ENCODE data around the gene FBXL13.

DNA sequence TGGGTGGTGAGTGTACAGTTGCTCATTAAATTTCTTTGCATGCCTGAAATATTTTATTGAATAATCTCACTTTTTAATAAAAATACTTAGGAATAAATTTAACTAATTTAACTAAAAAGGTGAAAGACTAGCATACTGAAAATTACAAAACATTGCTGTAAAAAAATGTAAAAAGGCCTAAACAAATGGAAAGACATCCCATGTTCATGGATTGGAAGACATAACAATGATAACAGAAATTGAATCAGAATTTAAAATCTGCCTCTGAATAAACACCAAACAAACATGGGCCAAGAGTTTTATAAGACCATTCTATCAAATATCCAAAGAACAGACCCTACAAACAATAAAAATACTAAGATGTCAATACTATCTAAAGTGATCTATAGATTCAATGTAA, 94.9 kb downstream of the FBXL13 start:
- no peak for TF ChIP-seq POLR2A (IDR thresholded peaks at IDR 0.05)
- TF ChIP-seq, protein P1, sequence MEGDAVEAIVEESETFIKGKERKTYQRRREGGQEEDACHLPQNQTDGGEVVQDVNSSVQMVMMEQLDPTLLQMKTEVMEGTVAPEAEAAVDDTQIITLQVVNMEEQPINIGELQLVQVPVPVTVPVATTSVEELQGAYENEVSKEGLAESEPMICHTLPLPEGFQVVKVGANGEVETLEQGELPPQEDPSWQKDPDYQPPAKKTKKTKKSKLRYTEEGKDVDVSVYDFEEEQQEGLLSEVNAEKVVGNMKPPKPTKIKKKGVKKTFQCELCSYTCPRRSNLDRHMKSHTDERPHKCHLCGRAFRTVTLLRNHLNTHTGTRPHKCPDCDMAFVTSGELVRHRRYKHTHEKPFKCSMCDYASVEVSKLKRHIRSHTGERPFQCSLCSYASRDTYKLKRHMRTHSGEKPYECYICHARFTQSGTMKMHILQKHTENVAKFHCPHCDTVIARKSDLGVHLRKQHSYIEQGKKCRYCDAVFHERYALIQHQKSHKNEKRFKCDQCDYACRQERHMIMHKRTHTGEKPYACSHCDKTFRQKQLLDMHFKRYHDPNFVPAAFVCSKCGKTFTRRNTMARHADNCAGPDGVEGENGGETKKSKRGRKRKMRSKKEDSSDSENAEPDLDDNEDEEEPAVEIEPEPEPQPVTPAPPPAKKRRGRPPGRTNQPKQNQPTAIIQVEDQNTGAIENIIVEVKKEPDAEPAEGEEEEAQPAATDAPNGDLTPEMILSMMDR (IDR thresholded peaks at IDR 0.05), result no peak
